Upper lobe of left lung (tissue), 4 donors: ENCODE data around the gene MUC5B.

Source experiments
- EP300 ChIP-seq, 4 donors: sonication (generic); formaldehyde crosslinking; IDR thresholded peaks; one replicate each; pipeline ENCODE4 v1.5.1; 2017; ENCODE audit warnings: antibody characterized with exemption in 4 of 4, control low read depth in 2 of 4
- POLR2A ChIP-seq, 4 donors: fragments of 450-650 bp; IDR thresholded peaks; one replicate each; pipeline ENCODE4 v1.5.1; 2016 to 2017; ENCODE audit warnings: antibody characterized with exemption in 4 of 4, mild to moderate bottlenecking in 2 of 4
- POLR2AphosphoS5 ChIP-seq, 2 donors: sonication (generic); formaldehyde crosslinking; IDR thresholded peaks; one replicate each; pipeline ENCODE4 v1.5.1; 2017; ENCODE audit warnings: antibody characterized with exemption in 2 of 2
- TF ChIP-seq, protein P1 (sequence below), 6 experiments: fragments of 450-650 bp in 4 of 6; fragments of 200-600 bp in 2 of 6; sonication (generic) in 2 of 6; IDR thresholded peaks; one replicate each; pipeline ENCODE4 v1.5.1; 2016 to 2019; ENCODE audit warnings: antibody characterized with exemption in 6 of 6

DNA sequence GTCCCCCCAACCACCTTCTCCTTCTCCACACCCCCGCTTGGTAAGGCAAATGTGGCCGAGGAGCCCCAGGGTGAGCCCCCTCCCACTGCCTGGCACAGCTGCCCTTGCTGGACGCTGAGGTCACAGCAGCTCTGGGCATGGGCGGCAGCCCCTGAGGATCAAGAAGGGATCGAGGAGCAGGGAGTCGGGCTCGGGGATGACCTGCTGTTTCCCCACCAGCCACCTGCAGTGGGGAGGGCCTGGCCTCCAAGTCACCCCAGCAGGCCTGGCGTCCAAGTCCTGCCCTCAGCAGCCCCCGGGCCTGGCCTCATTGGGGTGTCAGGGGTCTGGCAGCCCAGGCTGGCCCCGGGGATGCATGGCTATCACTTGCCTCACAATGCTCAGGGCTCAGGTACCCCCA is 41.4 kb upstream of the MUC5B start:
- TF ChIP-seq, protein P1, sequence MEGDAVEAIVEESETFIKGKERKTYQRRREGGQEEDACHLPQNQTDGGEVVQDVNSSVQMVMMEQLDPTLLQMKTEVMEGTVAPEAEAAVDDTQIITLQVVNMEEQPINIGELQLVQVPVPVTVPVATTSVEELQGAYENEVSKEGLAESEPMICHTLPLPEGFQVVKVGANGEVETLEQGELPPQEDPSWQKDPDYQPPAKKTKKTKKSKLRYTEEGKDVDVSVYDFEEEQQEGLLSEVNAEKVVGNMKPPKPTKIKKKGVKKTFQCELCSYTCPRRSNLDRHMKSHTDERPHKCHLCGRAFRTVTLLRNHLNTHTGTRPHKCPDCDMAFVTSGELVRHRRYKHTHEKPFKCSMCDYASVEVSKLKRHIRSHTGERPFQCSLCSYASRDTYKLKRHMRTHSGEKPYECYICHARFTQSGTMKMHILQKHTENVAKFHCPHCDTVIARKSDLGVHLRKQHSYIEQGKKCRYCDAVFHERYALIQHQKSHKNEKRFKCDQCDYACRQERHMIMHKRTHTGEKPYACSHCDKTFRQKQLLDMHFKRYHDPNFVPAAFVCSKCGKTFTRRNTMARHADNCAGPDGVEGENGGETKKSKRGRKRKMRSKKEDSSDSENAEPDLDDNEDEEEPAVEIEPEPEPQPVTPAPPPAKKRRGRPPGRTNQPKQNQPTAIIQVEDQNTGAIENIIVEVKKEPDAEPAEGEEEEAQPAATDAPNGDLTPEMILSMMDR (IDR thresholded peaks at IDR 0.05): no peak
- TF ChIP-seq EP300 (IDR thresholded peaks at IDR 0.05) (no peak), POLR2A (IDR thresholded peaks at IDR 0.05) (no peak), POLR2AphosphoS5 (IDR thresholded peaks at IDR 0.05) (no peak)
